K562 (cell line): ENCODE measurements around the gene GART. TPM values are rescaled to one million over a fixed set of nuclear protein-coding genes. Genes with fewer than 3 reads are reported as not detected.

Experiments
- CBFB ChIP-seq: sonication (generic); formaldehyde crosslinking; IDR thresholded peaks from 2 replicates; pipeline ENCODE4 v1.4.0; 2020; ENCODE audit warnings: mild to moderate bottlenecking, missing genetic modification reagents
- CBX1 ChIP-seq: sonication (generic); IDR thresholded peaks from 2 replicates; pipeline ENCODE4 v1.6.1; 2016; ENCODE audit warnings: antibody characterized with exemption, low read depth, mild to moderate bottlenecking
- CREB1 ChIP-seq, 2 experiments: sonication (generic) in 1 of 2; formaldehyde crosslinking in 1 of 2; IDR thresholded peaks; 2 replicates each; pipeline versions ENCODE4 v1.6.1 to v1.8.0; 2012 to 2022; ENCODE audit warnings: inconsistent platforms in 1 of 2, mild to moderate bottlenecking in 1 of 2, missing genetic modification reagents in 1 of 2, moderate library complexity in 1 of 2
- E2F3 ChIP-seq: fragments of 250-450 bp; sonication (Bioruptor Pico); IDR thresholded peaks from 2 replicates; pipeline ENCODE4 v1.4.0; 2020; ENCODE audit warnings: mild to moderate bottlenecking
- GTF2A2 ChIP-seq: IDR thresholded peaks from 2 replicates; pipeline ENCODE4 v1.6.1; 2016; ENCODE audit warnings: mild to moderate bottlenecking, missing genetic modification characterization, missing compliant biosample characterization
- HDAC1 ChIP-seq, 2 experiments: fragments of 450-650 bp; IDR thresholded peaks; 2 replicates each; pipeline ENCODE4 v1.6.1; 2016 to 2017; ENCODE audit warnings: inconsistent platforms in 1 of 2, mild to moderate bottlenecking in 1 of 2, moderate library complexity in 1 of 2
- ILF3 ChIP-seq: fragments of 450-650 bp; IDR thresholded peaks from 2 replicates; pipeline ENCODE4 v1.6.1; 2018; ENCODE audit warnings: antibody characterized with exemption, mild to moderate bottlenecking, moderate library complexity, borderline replicate concordance
- KHSRP ChIP-seq: fragments of 450-650 bp; IDR thresholded peaks from 2 replicates; pipeline ENCODE4 v1.6.1; 2017
- KLF1 ChIP-seq: fragments of 450-650 bp; IDR thresholded peaks from 2 replicates; pipeline ENCODE4 v1.6.1; 2016; ENCODE audit warnings: missing genetic modification characterization, missing compliant biosample characterization
- KLF10 ChIP-seq: fragments of 250-450 bp; sonication (Bioruptor Pico); IDR thresholded peaks from 2 replicates; pipeline ENCODE4 v1.6.1; 2021; ENCODE audit warnings: matching md5 sums
- NCOA4 ChIP-seq: fragments of 450-650 bp; IDR thresholded peaks from 2 replicates; pipeline ENCODE4 v1.6.1; 2018; ENCODE audit warnings: mild to moderate bottlenecking; ENCODE audit not compliant: partially characterized antibody
- RBM15 ChIP-seq: fragments of 200-400 bp; formaldehyde crosslinking; IDR thresholded peaks from 2 replicates; pipeline ENCODE4 v1.6.1; 2018; ENCODE audit warnings: mild to moderate bottlenecking, low read length, moderate library complexity; ENCODE audit not compliant: insufficient read depth
- RFX1 ChIP-seq: fragments of 450-650 bp; IDR thresholded peaks from 2 replicates; pipeline ENCODE4 v1.6.1; 2016; ENCODE audit warnings: mild to moderate bottlenecking, moderate library complexity
- SMARCA4 ChIP-seq: fragments of 450-650 bp; IDR thresholded peaks from 2 replicates; pipeline ENCODE4 v1.6.1; 2016
- TEAD1 ChIP-seq, 2 experiments: fragments of 450-650 bp in 1 of 2; sonication (generic) in 1 of 2; formaldehyde crosslinking; IDR thresholded peaks; 2 replicates each; pipeline versions ENCODE4 v1.4.0 to v1.8.0; 2020 to 2022; ENCODE audit warnings: mild to moderate bottlenecking in 2 of 2, missing genetic modification reagents in 1 of 2
- TRIM28 ChIP-seq: fragments of 450-650 bp; IDR thresholded peaks from 2 replicates; pipeline ENCODE4 v1.6.1; 2017
- XRCC4 ChIP-seq: IDR thresholded peaks from one replicate; pipeline ENCODE4 v1.6.1; 2011; ENCODE audit not compliant: insufficient read depth, insufficient read length; ENCODE audit errors: extremely low read depth
- ZNF76 ChIP-seq: fragments of 250-450 bp; sonication (Bioruptor Pico); IDR thresholded peaks from 2 replicates; pipeline ENCODE4 v1.4.0; 2020; ENCODE audit warnings: mild to moderate bottlenecking, moderate library complexity, borderline replicate concordance
- polyA plus RNA-seq, 8 experiments: library from polyadenylated mRNA; depleted of rRNA in 4 of 8; stranded (reverse) in 5 of 8; unstranded in 3 of 8; fragments of >200 nt; fragmentation: Nextera tagmentation in 2 of 8; fragmentation: Illumina TruSeq in 1 of 8; extraction: Ambion mirVana in 2 of 8; extraction: Trizol in 1 of 8; gene quantifications; 2 replicates each; pipeline versions ENCODE4 v1.2.1 to v1.2.3, GENCODE V29; 2011 to 2014; ENCODE audit warnings: inconsistent platforms in 1 of 8, missing spikeins in 1 of 8
- total RNA-seq, 7 experiments: library from RNA; depleted of rRNA in 6 of 7; stranded (reverse); fragments of >200 nt in 6 of 7; fragmentation: Illumina TruSeq in 2 of 7; extraction: Trizol in 2 of 7; gene quantifications; 2 replicates each; pipeline versions ENCODE4 v1.2.1 to v1.2.3, GENCODE V29; 2011 to 2021; ENCODE audit warnings: low replicate concordance in 1 of 7
- TF ChIP-seq, protein P1 (sequence below): fragments of 250-450 bp; sonication (Bioruptor Pico); IDR thresholded peaks from 2 replicates; pipeline ENCODE4 v1.4.0; 2020; ENCODE audit warnings: mild to moderate bottlenecking, moderate library complexity
- TF ChIP-seq, protein P2 (sequence below): sonication (generic); formaldehyde crosslinking; IDR thresholded peaks from 2 replicates; pipeline ENCODE4 v1.8.0; 2022; ENCODE audit warnings: mild to moderate bottlenecking, missing genetic modification reagents
- TF ChIP-seq, protein P3 (sequence below): sonication (generic); formaldehyde crosslinking; IDR thresholded peaks from 2 replicates; pipeline ENCODE4 v1.4.0; 2020; ENCODE audit warnings: mild to moderate bottlenecking, missing genetic modification reagents
- TF ChIP-seq, protein P4 (sequence below): fragments of 450-650 bp; IDR thresholded peaks from 2 replicates; pipeline ENCODE4 v1.6.1; 2016; ENCODE audit warnings: borderline replicate concordance

Gene GART
- total and polyA plus RNA-seq, 9 of the 15 experiments (the other 6 are each of a cell fraction or from before 2014, with no cell fraction given) = 141 to 429 (median 349) TPM

DNA sequence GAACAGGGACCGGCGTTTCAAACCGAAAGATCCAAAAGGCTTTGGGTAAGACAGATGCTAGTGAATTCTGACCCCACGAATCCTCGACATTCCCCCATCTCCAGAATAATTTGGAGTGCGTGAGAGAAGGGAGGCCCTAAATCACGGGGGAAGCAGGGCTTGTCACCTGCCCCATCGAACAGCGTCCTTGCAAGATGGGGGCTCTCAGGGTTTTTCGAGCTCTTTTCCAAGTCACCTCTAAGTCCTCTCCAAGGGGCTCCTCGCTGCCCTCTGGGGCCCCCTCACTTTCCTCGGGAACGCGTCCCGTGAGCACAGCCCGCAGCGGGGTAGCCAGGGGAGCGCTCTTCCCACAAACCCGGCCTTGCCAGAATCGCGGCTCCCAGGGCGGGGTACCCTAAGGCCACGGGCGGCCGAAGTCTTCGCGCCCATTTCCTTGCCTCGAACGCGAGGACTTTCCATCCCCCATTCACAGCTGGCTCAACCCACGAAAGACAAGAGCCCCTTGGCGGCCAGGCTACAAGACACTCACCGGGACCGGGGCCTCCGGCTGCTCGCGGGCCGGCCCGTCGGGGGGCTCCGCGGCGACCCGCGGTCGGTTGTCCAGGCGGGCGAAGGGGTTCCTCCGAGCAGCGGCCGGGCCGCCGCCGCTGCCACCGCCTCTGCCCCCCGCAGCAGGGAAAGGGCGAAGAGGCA, 46.0 kb upstream of the GART start (continued):
- TF ChIP-seq, protein P1, sequence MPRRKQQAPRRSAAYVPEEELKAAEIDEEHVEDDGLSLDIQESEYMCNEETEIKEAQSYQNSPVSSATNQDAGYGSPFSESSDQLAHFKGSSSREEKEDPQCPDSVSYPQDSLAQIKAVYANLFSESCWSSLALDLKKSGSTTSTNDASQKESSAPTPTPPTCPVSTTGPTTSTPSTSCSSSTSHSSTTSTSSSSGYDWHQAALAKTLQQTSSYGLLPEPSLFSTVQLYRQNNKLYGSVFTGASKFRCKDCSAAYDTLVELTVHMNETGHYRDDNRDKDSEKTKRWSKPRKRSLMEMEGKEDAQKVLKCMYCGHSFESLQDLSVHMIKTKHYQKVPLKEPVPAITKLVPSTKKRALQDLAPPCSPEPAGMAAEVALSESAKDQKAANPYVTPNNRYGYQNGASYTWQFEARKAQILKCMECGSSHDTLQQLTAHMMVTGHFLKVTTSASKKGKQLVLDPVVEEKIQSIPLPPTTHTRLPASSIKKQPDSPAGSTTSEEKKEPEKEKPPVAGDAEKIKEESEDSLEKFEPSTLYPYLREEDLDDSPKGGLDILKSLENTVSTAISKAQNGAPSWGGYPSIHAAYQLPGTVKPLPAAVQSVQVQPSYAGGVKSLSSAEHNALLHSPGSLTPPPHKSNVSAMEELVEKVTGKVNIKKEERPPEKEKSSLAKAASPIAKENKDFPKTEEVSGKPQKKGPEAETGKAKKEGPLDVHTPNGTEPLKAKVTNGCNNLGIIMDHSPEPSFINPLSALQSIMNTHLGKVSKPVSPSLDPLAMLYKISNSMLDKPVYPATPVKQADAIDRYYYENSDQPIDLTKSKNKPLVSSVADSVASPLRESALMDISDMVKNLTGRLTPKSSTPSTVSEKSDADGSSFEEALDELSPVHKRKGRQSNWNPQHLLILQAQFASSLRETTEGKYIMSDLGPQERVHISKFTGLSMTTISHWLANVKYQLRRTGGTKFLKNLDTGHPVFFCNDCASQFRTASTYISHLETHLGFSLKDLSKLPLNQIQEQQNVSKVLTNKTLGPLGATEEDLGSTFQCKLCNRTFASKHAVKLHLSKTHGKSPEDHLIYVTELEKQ (CRISPR knock-in tag) = no peak
- TF ChIP-seq SMARCA4 (0 out of 2 replicates have a peak, but pooled peaks have one; percentile 39), GTF2A2 (tag) (no peak), TEAD1 (CRISPR knock-in tag; IDR thresholded peaks at IDR 0.05) (no peak), E2F3 (CRISPR knock-in tag) (no peak), RBM15 (no peak), XRCC4 (no peak), ILF3 (no peak), KLF1 (tag) (0 out of 2 replicates have a peak, but pooled peaks have one; percentile 12), TRIM28 (no peak; the same call in 1 of the 2 replicates), CREB1 (IDR thresholded peaks at IDR 0.05) (no peak), CREB1 (CRISPR knock-in tag; IDR thresholded peaks at IDR 0.05) (no peak), KHSRP (no peak), RFX1 (no peak), CBFB (CRISPR knock-in tag) (0 out of 2 replicates have a peak, but pooled peaks have one; percentile 46), NCOA4 (no peak), HDAC1 (IDR thresholded peaks at IDR 0.05) (no peak), ZNF76 (CRISPR knock-in tag) (no peak), CBX1 (no peak; the same call in 1 of the 2 replicates), KLF10 (CRISPR knock-in tag) (no peak)
- TF ChIP-seq, protein P2, sequence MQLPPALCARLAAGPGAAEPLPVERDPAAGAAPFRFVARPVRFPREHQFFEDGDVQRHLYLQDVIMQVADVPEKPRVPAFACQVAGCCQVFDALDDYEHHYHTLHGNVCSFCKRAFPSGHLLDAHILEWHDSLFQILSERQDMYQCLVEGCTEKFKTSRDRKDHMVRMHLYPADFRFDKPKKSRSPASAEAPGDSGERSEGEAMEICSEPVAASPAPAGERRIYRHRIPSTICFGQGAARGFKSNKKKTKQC (CRISPR knock-in tag) = no peak
- TF ChIP-seq, protein P3, sequence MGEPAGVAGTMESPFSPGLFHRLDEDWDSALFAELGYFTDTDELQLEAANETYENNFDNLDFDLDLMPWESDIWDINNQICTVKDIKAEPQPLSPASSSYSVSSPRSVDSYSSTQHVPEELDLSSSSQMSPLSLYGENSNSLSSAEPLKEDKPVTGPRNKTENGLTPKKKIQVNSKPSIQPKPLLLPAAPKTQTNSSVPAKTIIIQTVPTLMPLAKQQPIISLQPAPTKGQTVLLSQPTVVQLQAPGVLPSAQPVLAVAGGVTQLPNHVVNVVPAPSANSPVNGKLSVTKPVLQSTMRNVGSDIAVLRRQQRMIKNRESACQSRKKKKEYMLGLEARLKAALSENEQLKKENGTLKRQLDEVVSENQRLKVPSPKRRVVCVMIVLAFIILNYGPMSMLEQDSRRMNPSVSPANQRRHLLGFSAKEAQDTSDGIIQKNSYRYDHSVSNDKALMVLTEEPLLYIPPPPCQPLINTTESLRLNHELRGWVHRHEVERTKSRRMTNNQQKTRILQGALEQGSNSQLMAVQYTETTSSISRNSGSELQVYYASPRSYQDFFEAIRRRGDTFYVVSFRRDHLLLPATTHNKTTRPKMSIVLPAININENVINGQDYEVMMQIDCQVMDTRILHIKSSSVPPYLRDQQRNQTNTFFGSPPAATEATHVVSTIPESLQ (CRISPR knock-in tag) = peak; percentile 85; the same call in 1 of the 2 replicates
- TF ChIP-seq, protein P4, sequence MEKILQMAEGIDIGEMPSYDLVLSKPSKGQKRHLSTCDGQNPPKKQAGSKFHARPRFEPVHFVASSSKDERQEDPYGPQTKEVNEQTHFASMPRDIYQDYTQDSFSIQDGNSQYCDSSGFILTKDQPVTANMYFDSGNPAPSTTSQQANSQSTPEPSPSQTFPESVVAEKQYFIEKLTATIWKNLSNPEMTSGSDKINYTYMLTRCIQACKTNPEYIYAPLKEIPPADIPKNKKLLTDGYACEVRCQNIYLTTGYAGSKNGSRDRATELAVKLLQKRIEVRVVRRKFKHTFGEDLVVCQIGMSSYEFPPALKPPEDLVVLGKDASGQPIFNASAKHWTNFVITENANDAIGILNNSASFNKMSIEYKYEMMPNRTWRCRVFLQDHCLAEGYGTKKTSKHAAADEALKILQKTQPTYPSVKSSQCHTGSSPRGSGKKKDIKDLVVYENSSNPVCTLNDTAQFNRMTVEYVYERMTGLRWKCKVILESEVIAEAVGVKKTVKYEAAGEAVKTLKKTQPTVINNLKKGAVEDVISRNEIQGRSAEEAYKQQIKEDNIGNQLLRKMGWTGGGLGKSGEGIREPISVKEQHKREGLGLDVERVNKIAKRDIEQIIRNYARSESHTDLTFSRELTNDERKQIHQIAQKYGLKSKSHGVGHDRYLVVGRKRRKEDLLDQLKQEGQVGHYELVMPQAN = no peak
